ENCODE results near the gene PHC2.

DNA sequence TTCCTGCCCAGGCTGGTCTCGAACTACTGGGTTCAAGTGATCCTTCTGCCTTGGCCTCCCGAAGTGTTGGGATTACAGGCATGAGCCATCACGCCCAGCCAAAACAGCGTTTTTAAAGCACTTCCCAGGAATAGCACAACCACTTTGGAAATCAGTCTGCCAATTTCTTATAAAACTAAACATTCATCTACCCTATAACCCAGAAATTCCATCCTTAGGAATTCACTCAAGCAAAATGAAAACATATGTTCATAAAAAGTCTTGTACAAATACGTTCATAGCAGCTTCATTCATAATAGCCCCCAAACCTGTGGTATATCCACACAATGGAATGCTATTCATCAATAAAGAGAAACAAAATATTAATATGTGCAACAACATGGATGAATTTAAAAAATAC, 36.1 kb downstream of the PHC2 start:
- TF ChIP-seq, protein P1, sequence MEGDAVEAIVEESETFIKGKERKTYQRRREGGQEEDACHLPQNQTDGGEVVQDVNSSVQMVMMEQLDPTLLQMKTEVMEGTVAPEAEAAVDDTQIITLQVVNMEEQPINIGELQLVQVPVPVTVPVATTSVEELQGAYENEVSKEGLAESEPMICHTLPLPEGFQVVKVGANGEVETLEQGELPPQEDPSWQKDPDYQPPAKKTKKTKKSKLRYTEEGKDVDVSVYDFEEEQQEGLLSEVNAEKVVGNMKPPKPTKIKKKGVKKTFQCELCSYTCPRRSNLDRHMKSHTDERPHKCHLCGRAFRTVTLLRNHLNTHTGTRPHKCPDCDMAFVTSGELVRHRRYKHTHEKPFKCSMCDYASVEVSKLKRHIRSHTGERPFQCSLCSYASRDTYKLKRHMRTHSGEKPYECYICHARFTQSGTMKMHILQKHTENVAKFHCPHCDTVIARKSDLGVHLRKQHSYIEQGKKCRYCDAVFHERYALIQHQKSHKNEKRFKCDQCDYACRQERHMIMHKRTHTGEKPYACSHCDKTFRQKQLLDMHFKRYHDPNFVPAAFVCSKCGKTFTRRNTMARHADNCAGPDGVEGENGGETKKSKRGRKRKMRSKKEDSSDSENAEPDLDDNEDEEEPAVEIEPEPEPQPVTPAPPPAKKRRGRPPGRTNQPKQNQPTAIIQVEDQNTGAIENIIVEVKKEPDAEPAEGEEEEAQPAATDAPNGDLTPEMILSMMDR (IDR thresholded peaks at IDR 0.05), result no peak
- no peak for TF ChIP-seq POLR2A (IDR thresholded peaks at IDR 0.05)
